ENCODE results near the gene SH2D5.
A peak's percentile ranks its signal among the peaks of the same experiment; 100 is the strongest.

SH2D5 gene

DNA sequence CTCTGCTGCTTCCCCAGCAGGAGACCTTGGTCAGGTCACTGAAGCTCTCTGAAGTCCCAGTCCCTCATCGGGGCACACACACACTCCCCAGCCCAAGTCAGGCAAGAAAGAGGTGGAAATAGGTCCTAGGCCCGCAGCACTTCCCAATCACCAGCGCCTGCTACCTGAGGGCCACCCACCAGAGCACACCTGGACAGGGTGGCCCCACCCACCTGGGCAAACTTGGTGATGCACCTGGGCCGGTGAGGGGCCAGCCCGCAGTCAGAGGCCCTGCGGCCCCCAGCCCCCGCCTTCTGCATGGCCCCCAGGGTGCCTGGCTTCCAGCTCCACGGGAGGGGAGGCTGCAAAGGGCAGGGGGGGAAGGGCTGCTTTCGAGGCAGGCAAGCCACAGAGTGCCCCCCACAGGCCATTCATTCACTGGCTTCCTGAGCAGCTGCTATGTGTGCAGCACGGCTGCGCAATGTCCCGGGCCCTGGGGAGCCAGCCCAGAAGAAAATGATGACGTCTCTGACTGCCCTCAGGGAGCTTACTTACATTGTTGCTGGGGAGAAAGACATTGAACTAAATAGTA, 4.7 kb downstream of the SH2D5 start:
- DNase-seq: no peak

- no peak for DNase-seq
Observed at GRCh38 chr1:20726932-20727745, 5.4 kb downstream of the SH2D5 start.

GRCh38 chr1:20726118-20726911, 6.2 kb downstream of the SH2D5 start:
- DNase-seq: no peak

GRCh38 chr1:20725189-20726117, 7.0 kb downstream of the SH2D5 start:
- DNase-seq: no peak

DNA sequence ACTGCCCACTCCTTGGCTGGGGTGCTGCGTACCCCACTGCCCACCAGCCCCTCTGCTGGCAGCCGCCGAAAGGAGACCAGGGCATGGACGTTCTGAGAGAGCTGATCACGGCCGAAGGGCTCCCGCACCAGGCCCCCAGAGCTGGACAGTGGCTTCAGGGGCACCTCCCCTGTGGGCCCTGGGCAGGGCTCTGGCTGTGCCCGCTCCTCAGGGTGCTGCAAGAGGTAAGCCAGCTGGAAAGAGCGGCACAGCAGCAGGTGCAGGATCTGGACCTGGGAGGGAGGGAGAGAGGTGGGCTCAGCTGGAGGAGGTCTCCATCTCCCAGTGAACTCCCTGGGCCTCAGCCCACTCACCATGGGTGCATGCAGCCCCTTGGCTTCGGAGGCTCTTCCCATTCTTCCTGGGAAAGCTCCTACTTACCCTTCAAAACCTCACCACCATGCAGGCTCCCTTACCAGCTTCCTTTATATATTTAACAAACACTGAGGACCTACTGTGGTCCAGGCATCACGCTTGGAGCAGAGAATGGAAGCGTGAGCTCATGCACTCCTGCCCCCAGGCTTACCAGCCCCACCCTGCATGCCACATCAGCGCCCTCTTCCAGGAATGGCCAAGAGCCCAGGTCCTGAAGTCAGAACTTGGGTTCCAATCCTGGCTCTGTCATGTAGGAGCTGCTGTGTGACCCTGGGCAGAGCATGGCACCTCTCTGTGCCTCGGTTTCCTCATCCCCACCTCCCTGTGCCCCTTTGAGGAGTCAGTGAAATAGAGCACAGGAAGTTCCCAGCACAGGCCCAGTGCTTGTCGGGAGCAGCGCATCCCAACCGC, 7.9 kb downstream of the SH2D5 start:
- no peak for DNase-seq

- DNase-seq: no peak
Observed at GRCh38 chr1:20723537-20724363, 8.8 kb downstream of the SH2D5 start.

DNA sequence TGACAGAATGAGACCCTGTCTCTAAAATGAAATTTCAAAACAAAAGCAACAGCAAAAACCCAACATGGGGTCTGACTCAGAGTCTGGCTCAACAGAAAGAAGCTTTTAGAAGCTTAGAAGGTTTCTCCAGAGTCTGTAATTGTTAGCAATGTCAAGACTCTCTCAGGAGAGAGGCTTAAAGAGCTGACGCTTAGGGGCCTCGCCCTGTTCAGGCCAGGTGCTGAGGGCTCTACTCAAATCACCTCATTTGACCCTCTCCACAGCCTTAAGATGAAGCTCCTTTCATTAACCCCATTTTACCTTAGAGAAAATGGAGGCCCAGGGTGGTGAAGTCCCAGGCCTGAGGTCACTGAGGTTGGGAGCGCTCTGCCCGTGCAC, 9.4 kb downstream of the SH2D5 start:
- DNase-seq: no peak

DNA sequence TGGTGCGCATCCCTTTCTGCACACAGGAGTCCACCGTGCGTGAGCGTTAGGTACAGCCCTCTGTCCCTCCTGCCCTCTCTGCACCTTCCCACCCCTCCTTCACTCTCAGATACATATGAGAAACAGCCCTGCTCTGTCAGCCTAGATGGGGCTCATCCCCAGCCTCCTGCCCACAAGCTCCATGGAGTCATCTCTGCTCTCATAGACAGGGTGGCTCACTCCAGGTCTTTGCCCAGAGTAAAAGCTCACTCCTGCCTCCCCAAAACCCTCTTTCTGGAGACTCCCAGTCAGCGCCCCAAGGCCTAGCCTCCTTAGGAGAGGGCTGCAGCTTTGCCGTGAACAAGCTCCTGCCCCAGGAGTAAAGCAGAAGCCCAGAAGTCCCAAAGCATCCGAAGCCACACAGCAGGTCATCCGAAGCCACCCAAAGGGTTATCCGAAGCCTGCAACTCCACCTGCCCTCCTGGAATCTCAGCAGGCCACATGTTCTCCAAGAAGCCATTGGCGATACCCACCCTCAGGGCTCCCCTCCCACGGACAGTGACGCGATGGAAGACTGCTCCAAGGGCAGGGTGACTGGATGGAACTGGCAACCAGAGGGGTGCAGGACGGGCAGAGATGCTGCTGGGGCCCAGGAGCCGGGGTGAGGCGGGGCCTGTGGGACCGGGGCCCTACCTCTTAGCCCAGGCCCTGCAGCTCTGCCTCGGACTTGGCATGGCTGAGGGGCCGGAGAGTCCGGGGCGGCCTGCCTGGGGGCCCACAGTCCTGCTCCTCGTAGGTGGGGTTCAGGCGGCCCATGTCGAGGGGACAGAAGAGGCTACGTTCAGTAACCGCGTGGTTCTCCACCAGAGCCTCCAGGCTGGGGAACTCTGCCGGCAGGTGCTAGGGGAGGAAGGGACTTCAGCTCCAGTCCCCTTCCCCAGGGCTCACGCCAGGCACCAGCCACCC, 11.1 kb downstream of the SH2D5 start:
- DNase-seq: peak; percentile 15

GRCh38 chr1:20720631-20721091, 11.8 kb downstream of the SH2D5 start:
- peak; percentile 11 for DNase-seq

DNA sequence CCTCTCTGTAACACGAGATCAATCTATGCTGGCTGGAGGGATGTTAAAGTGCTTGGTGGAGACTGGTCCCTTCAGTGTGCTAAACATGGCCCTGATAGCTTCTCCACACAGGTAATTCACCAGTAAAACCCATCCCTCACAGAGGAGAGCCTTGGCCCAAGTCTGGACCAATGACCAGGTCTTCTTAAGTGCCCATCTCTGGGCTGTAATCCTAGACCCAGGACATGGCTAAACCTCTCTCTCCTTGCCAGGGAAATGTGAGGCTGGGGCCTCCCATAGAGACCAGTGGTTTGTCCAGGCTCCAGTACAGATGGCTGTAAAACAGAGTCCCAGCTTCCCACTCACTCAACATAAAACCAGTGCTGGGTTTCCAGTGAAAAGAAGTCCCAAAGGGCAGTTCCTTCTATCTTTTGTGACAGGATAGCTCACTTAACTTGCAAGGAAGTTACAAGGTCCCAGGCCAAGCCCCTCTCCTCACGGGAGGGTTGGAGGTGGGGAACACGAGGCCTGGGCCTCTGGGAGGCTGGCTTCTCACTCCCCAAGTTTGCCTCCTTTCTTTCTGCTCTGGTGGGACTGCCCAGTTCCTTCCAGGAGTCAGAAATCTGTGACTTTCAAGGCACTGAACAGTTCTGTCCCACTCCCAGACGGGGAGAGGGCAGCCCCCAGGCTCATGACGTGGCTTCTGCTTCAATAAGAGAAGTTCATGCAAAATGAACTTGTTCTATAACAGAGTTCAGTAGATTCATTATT, 12.5 kb downstream of the SH2D5 start:
- DNase-seq: peak; percentile 14

DNA sequence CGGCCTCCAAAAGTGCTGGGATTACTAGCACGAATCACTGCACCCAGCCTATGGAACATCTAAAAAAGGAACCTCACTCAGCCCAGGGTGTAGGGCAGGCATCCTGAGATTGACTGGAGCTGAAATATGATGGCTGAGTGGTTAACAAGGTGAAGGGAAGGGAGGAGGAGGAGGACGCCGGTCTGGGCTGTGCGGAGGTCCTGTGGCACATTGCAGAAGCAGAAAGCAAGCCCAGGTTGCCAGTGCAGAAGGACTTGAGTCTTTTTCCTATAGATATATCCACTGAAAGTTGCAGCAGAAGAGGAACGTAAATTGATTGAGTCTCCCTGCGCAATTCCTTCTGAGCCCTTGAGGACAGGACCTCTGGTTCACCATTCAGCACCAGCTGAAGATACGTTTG, 13.2 kb downstream of the SH2D5 start:
- DNase-seq: peak; percentile 10

DNA sequence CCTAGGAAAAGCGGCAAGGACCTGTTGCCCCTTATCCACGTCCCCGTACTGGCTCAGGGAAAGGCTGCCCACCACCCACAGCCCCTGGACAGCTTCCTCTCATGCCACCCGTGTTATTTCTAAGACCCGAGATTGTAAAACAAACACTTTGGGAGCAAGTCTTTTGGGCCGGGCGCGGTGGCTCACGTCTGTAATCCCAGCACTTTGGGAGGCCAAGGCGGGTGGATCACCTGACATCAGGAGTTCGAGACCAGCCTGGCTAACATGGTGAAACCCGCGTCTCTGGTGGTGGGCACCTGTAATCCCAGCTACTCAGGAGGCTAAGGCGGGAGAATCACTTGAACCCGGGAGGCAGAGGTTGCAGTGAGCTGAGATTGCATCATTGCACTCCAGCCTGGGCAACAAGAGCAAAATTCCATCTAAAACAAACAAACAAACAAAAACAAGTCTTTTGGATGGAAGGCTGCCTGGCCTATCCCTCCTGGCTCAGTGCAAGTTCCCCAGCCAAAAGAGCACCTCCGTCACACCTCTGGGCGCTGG, 14.1 kb downstream of the SH2D5 start:
- DNase-seq: peak; percentile 7

- peak; percentile 85 for DNase-seq
Observed at GRCh38 chr1:20717452-20718342, 14.8 kb downstream of the SH2D5 start, which contains the start of gene KIF17. TSS of gene KIF17 (minus strand) at chr1:20718007. CDS start at chr1:20717706, 301 bp downstream.

- DNase-seq: no peak
Observed at GRCh38 chr1:20716232-20716631, 16.3 kb downstream of the SH2D5 start.

DNA sequence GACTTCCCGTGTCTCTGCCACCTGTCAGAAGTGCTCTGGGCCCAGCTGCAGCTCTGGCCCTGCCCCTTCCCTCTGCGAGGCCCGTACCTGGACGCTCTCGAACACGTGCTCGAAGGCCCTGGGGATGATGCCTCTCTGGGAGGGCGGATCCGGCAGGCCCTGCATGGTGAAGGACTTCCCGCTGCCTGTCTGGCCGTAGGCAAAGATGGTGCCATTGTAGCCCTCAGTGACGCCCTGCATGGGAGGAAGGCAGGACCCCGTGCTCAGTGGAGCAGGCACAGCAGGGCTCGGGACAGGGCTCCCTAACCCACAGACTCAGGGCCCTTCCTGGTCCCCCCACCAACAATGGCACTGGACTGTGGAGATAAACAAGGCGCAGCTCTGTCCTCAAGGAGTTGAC, 17.1 kb downstream of the SH2D5 start:
- no peak for DNase-seq

DNA sequence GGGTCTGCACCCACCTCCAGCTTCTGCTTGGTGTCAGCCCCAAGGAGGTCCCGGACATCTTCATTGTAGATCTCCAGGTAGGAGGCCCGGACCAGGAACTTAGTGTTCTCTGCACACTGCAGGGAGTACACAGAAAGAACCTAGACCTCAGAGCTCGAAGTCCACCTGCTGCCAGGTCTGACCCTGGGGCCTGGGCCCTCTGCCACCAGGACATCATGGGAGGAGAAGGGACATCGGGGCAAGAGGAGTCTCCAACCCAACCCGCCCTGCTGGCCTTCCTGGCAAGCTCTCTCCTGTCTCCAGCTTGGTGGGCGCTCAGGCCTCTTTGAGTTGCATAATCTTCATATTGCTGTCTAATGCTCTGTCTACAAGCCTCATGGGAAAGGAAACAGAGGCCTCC, 19.1 kb downstream of the SH2D5 start:
- DNase-seq: no peak

DNA sequence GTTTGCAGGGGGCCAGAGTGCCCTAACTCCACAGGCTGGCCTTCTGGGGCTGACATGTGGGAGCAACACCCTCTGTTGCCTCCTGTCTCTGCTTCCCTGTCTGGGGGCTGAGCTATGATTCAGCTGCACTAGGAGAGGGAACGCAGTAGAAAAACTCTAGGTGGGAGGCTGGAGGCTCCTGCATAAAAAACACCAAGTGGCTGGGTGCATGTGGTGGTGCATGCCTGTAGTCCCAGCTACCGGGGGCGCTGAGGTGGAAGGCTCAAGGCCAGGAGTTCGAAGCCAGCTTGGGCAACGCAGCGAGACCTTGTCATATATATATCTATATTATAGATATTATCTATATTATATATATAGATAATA, 20.3 kb downstream of the SH2D5 start:
- no peak for DNase-seq

All from right hindlimb (tissue), 1 donor.